ENCODE results near the gene PADI4. TPM values are rescaled to one million over a fixed set of nuclear protein-coding genes. Genes with fewer than 3 reads are reported as not detected.

The PADI4 gene
- total RNA-seq, 1 donor from 2014 or later, result 3.8 TPM

GRCh38 chr1:17363771-17364170 lies 55.8 kb downstream of the PADI4 start:
- ATAC-seq (no peak), DNase-seq (ENCODE audit: low spot score) (no peak)
- intact Hi-C loops (cut with DNase I), result no loop called here

- no peak for ATAC-seq
- DNase-seq (ENCODE audit: low spot score), result no peak
- intact Hi-C loops (cut with DNase I), result no loop called here
Measured at GRCh38 chr1:17365293-17365692, 57.3 kb downstream of the PADI4 start.

- intact Hi-C loops (cut with DNase I), result no loop called here
- ATAC-seq (no peak), DNase-seq (ENCODE audit: low spot score) (no peak)
Measured at GRCh38 chr1:17369466-17369865, 61.5 kb downstream of the PADI4 start.

GRCh38 chr1:17370618-17371017 lies 62.6 kb downstream of the PADI4 start:
- intact Hi-C loops (cut with DNase I), result no loop called here
- no peak for DNase-seq (ENCODE audit: low spot score)

GRCh38 chr1:17371896-17372295 lies 63.9 kb downstream of the PADI4 start, which contains the start of gene PADI6:
Gene PADI6 (plus strand): TSS chr1:17372196. CDS start chr1:17372246, 50 bp downstream.
- DNase-seq (ENCODE audit: low spot score), result no peak
- no peak for ATAC-seq
- intact Hi-C loops (cut with DNase I), result no loop called here

More at GRCh38 chr1:17370618-17371017, 62.6 kb downstream of the PADI4 start:
- no peak for ATAC-seq

- no peak for DNase-seq (ENCODE audit: low spot score)
- intact Hi-C loops (cut with DNase I), result no loop called here
Measured at GRCh38 chr1:17372955-17373354, 65.0 kb downstream of the PADI4 start.

GRCh38 chr1:17375651-17376050 lies 67.7 kb downstream of the PADI4 start:
- intact Hi-C loops (cut with DNase I), result no loop called here

More at GRCh38 chr1:17372955-17373354, 65.0 kb downstream of the PADI4 start:
- no peak for ATAC-seq

GRCh38 chr1:17377325-17377953 lies 69.4 kb downstream of the PADI4 start:
- intact Hi-C loops (cut with DNase I), result no loop called here
- DNase-seq (ENCODE audit: low spot score), result no peak
- no peak for ATAC-seq

More at GRCh38 chr1:17375651-17376050, 67.7 kb downstream of the PADI4 start:
- DNase-seq (ENCODE audit: low spot score), result no peak
- ATAC-seq, result no peak

GRCh38 chr1:17381161-17381560 lies 73.2 kb downstream of the PADI4 start:
- ATAC-seq (no peak), DNase-seq (ENCODE audit: low spot score) (no peak)
- intact Hi-C loops (cut with DNase I), result no loop called here

- ATAC-seq (no peak), DNase-seq (ENCODE audit: low spot score) (no peak)
- intact Hi-C loops (cut with DNase I), result no loop called here
Measured at GRCh38 chr1:17392199-17392740, 84.3 kb downstream of the PADI4 start.

GRCh38 chr1:17393230-17393629 lies 85.2 kb downstream of the PADI4 start:
- DNase-seq (ENCODE audit: low spot score) (no peak), ATAC-seq (no peak)
- intact Hi-C loops (cut with DNase I), result no loop called here

- DNase-seq (ENCODE audit: low spot score), result no peak
- no peak for ATAC-seq
- intact Hi-C loops (cut with DNase I), result no loop called here
Measured at GRCh38 chr1:17397910-17398695, 90.1 kb downstream of the PADI4 start.

- DNase-seq (ENCODE audit: low spot score) (no peak), ATAC-seq (no peak)
- intact Hi-C loops (cut with DNase I), result loop anchor here (10.0 kb wide), 1 partner anchor 266 kb away; no protein-coding TSS in a partner anchor
Measured at GRCh38 chr1:17400725-17401341, 92.8 kb downstream of the PADI4 start.

GRCh38 chr1:17401841-17402240 lies 93.8 kb downstream of the PADI4 start:
- intact Hi-C loops (cut with DNase I), result loop anchor here (10.0 kb wide), 1 partner anchor 267 kb away; no protein-coding TSS in a partner anchor

GRCh38 chr1:17403081-17403480 lies 95.1 kb downstream of the PADI4 start:
- no peak for ATAC-seq
- intact Hi-C loops (cut with DNase I), result loop anchor here (10.0 kb wide), 1 partner anchor 268 kb away; no protein-coding TSS in a partner anchor
- DNase-seq (ENCODE audit: low spot score), result no peak

More at GRCh38 chr1:17401841-17402240, 93.8 kb downstream of the PADI4 start:
- ATAC-seq (no peak), DNase-seq (ENCODE audit: low spot score) (no peak)

- ATAC-seq, result no peak
- intact Hi-C loops (cut with DNase I), result loop anchor here (10.0 kb wide), 1 partner anchor 269 kb away; no protein-coding TSS in a partner anchor
- DNase-seq (ENCODE audit: low spot score), result no peak
Measured at GRCh38 chr1:17404034-17404684, 96.2 kb downstream of the PADI4 start.

GRCh38 chr1:17404820-17405219 lies 96.8 kb downstream of the PADI4 start:
- intact Hi-C loops (cut with DNase I), result loop anchor here (10.0 kb wide), 1 partner anchor 270 kb away; no protein-coding TSS in a partner anchor
- DNase-seq (ENCODE audit: low spot score), result no peak
- no peak for ATAC-seq

- ATAC-seq, result peak; percentile 89
- peak; percentile 75 for DNase-seq (ENCODE audit: low spot score)
- intact Hi-C loops (cut with DNase I), result loop anchor here (10.0 kb wide), 1 partner anchor 271 kb away; no protein-coding TSS in a partner anchor
Measured at GRCh38 chr1:17405898-17406759, 98.1 kb downstream of the PADI4 start.

Data from sciatic nerve (tissue), 2 donors.